ENCODE measurements around the gene ECD.
A peak's percentile ranks its signal among the peaks of the same experiment; 100 is the strongest.

Gene ECD

DNA sequence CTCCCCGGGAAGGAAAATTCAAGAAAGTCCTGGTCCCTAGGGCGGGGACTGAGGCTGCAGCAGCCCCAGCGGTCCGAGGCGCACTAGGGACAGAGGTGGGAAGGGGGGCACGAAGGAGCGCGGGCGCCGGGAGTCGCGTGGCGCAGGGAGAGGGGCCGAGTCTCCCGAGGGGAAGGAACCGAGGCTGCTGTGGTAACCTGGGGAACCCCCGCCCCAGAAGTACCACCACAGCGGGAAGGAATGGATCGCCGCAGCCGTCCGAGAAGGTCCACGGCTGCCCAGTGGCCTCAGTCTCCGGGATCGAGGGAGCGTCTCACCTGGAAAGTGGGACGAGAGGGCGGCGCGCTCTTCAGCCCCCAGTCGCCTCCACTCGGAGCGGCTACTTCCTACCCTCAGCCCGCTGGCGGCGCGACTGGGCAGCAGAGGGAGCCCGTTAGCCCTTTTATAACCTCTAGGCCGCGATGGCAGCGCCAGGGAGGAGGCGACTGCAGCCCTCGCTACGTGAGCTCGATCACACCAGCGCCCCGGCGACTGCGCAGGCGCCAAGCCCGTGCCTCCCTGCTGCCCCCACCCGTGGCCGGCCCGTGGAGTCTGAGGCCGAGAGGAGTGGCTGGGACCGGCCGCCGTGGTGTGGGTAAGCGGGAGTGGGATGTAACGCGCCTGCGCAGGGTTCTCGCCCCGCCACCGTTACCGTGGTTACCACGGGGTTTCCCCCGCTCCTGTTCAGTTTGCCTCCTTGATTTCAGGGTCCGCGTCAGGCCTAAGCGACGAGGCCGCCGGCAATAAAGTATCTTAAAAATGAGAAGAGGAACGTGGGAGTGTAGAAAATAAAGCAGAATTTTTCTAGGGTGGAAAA is 71.1 kb downstream of the ECD start, which contains the start of gene P4HA1:
P4HA1 (minus strand) TSS at position 418 of the 856 bp plus-strand sequence. CDS start 21,983 bp downstream, outside the sequence.
- peak; percentile 98 for DNase-seq (ENCODE audit: low spot score)

- peak; percentile 59 for DNase-seq (ENCODE audit: low spot score)
Measured at GRCh38 chr10:73096041-73096448, 71.8 kb downstream of the ECD start.

DNA sequence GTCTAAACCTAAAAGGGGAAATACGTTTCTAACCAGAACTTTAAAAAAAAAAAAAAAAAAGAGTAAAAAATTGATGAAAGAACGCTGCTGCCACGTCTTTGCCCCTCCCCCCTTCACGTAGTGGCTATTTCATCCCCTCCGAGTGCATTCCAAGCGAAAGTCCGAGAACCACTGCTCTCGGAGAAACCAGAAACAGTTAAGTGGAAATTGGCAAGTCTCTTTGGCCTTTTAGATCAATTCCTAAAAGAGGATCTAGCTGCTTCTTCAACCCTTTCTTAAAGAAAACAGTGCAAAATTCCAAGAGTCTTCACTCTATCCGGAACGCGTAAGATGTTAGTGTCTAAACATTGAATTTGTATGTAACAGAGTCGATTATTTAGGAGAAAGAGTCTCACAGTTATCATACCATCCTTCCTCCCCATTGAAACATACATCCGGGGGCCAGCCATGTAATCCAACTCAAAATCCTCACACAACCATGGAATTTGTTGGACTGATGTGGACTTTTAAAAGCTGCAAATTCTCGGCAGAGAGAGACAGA is 72.3 kb downstream of the ECD start:
- DNase-seq (ENCODE audit: low spot score): peak; percentile 59

- DNase-seq (ENCODE audit: low spot score): peak; percentile 30
Measured at GRCh38 chr10:73094986-73095480, 72.8 kb downstream of the ECD start.

DNA sequence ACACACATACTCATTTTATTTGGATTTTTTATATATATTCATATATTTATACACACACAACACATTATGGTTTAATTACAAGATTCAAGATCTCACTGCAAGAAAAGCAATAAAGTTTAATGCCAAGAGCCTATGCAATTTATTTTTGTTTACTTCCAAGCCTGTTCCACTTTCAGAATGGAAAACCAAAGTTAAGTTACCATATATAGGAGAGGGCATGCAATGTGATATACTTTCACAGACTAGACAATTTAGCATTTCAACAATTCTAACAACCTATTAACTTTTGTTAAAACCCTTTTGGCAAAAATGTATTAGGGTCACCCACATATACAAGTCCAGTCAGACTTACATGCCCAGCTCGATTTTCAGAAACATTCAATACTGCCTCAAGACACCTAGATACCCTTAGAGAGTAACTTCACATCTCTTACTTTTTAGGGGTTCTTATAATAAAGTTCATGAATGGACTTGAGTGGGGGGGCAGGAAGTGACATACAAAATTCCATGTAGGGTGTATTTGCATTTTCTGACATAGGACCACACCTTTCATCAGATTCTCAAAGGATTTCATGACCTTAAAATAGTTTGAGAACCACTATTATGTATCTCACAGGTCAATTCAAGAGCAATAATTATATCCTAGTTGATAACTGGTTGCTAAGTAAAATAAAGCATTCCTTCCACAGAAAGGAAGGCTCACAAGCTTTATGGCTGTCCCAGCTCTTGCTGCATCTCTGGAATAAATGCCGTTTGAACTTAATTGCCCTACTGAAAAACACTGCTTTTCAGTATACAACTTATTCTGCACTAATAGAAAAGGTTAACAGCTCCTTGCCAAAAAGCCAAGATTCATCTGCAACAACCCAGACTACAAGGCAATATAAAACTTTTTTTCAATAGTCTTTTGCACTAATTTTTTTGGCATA is 73.6 kb downstream of the ECD start:
- peak; percentile 38 for DNase-seq (ENCODE audit: low spot score)

DNA sequence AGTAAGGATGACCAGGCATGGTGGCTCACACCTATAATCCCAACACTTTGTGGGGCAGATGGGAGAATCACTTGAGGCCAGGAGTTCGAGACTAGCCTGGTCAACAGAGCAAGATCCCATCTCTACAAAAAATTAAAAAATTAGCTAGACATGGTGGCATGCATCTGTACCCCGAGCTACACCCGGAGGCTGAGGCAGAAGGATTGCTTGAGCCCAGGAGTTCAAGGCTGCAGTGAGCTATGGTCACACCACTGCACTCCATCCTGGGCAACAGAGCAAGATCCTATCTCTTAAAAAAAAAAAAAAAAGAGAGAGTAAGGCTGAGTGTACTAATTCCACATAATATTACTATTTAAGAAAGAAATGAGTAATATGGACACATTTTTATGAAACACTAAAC is 75.0 kb downstream of the ECD start:
- DNase-seq (ENCODE audit: low spot score): no peak

GRCh38 chr10:73088304-73088703 is 79.5 kb downstream of the ECD start:
- DNase-seq (ENCODE audit: low spot score): no peak

GRCh38 chr10:73086816-73087215 is 81.0 kb downstream of the ECD start:
- DNase-seq (ENCODE audit: low spot score): no peak

- DNase-seq (ENCODE audit: low spot score): no peak
Measured at GRCh38 chr10:73084209-73084608, 83.6 kb downstream of the ECD start.
